Nephron (organoid): ENCODE results near the gene SLC38A5.

Experiments used
- H3K27ac Mint-ChIP-seq, 3 experiments: 2 replicates each; pipeline ENCODE4 v1.8.0; 2020; ENCODE audit warnings: mixed read lengths in 3 of 3, mild to moderate bottlenecking in 2 of 3, moderate library complexity in 1 of 3
- H3K27me3 Mint-ChIP-seq: 2 replicates; pipeline ENCODE4 v1.8.0; 2021; ENCODE audit warnings: low read depth, mild to moderate bottlenecking, moderate library complexity, mixed read lengths
- H3K36me3 Mint-ChIP-seq: 2 replicates; pipeline ENCODE4 v1.8.0; 2020; ENCODE audit warnings: low read depth, mixed read lengths
- H3K4me1 Mint-ChIP-seq: 2 replicates; pipeline ENCODE4 v1.8.0; 2020; ENCODE audit warnings: mixed read lengths
- H3K4me3 Mint-ChIP-seq, 3 experiments: 2 replicates each; pipeline ENCODE4 v1.8.0; 2020; ENCODE audit warnings: mild to moderate bottlenecking in 3 of 3, mixed read lengths in 3 of 3, moderate library complexity in 2 of 3
- H3K9me3 Mint-ChIP-seq: 2 replicates; pipeline ENCODE4 v1.8.0; 2020; ENCODE audit warnings: mixed read lengths
- TF ChIP-seq, protein P1 (sequence below), 3 experiments: fragments of 200-600 bp; sonication (generic); IDR thresholded peaks; one replicate each; pipeline ENCODE4 v1.5.0; 2021; ENCODE audit warnings: antibody characterized with exemption in 3 of 3; ENCODE audit not compliant: unreplicated experiment in 3 of 3

The SLC38A5 gene

GRCh38 chrX:48489296-48489695 lies 19.2 kb upstream of the SLC38A5 start:
- Mint-ChIP-seq H3K4me3 (no peak overlapping the region), H3K36me3 (peaks cover 5% of the 10 kb centered on the region), H3K9me3 (no peaks in the 10 kb centered on the region), H3K27me3 (peaks cover 7% of the 10 kb centered on the region), H3K27ac (no peak overlapping the region), H3K4me1 (no peaks in the 10 kb centered on the region)
- TF ChIP-seq, protein P1, sequence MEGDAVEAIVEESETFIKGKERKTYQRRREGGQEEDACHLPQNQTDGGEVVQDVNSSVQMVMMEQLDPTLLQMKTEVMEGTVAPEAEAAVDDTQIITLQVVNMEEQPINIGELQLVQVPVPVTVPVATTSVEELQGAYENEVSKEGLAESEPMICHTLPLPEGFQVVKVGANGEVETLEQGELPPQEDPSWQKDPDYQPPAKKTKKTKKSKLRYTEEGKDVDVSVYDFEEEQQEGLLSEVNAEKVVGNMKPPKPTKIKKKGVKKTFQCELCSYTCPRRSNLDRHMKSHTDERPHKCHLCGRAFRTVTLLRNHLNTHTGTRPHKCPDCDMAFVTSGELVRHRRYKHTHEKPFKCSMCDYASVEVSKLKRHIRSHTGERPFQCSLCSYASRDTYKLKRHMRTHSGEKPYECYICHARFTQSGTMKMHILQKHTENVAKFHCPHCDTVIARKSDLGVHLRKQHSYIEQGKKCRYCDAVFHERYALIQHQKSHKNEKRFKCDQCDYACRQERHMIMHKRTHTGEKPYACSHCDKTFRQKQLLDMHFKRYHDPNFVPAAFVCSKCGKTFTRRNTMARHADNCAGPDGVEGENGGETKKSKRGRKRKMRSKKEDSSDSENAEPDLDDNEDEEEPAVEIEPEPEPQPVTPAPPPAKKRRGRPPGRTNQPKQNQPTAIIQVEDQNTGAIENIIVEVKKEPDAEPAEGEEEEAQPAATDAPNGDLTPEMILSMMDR (IDR thresholded peaks at IDR 0.05; ENCODE audit: unreplicated experiment in 3 of 3): no peak

- Mint-ChIP-seq H3K27ac (no peak overlapping the region), H3K4me3 (no peak overlapping the region), H3K9me3 (no peaks in the 10 kb centered on the region)
Measured at GRCh38 chrX:48488034-48488433, 18.0 kb upstream of the SLC38A5 start.

GRCh38 chrX:48487362-48487798 lies 17.3 kb upstream of the SLC38A5 start:
- H3K4me1 Mint-ChIP-seq: no peaks in the 10 kb centered on the region
- H3K9me3 Mint-ChIP-seq: no peaks in the 10 kb centered on the region
- TF ChIP-seq, protein P1 (IDR thresholded peaks at IDR 0.05; ENCODE audit: unreplicated experiment in 3 of 3): no peak
- H3K36me3 Mint-ChIP-seq: peaks cover 5% of the 10 kb centered on the region
- H3K4me3 Mint-ChIP-seq: no peak overlapping the region
- H3K27ac Mint-ChIP-seq: no peak overlapping the region
- H3K27me3 Mint-ChIP-seq: peaks cover 7% of the 10 kb centered on the region

More at GRCh38 chrX:48488034-48488433, 18.0 kb upstream of the SLC38A5 start:
- peaks cover 7% of the 10 kb centered on the region for H3K27me3 Mint-ChIP-seq
- TF ChIP-seq, protein P1 (IDR thresholded peaks at IDR 0.05; ENCODE audit: unreplicated experiment in 3 of 3): no peak
- H3K36me3 Mint-ChIP-seq: peaks cover 5% of the 10 kb centered on the region
- no peaks in the 10 kb centered on the region for H3K4me1 Mint-ChIP-seq

GRCh38 chrX:48482526-48482925 lies 12.5 kb upstream of the SLC38A5 start:
- Mint-ChIP-seq H3K4me1 (no peaks in the 10 kb centered on the region), H3K27me3 (peaks cover 3% of the 10 kb centered on the region), H3K9me3 (no peaks in the 10 kb centered on the region), H3K4me3 (no peak overlapping the region), H3K36me3 (peaks cover 19% of the 10 kb centered on the region), H3K27ac (no peak overlapping the region)
- TF ChIP-seq, protein P1 (IDR thresholded peaks at IDR 0.05; ENCODE audit: unreplicated experiment in 3 of 3): no peak

DNA sequence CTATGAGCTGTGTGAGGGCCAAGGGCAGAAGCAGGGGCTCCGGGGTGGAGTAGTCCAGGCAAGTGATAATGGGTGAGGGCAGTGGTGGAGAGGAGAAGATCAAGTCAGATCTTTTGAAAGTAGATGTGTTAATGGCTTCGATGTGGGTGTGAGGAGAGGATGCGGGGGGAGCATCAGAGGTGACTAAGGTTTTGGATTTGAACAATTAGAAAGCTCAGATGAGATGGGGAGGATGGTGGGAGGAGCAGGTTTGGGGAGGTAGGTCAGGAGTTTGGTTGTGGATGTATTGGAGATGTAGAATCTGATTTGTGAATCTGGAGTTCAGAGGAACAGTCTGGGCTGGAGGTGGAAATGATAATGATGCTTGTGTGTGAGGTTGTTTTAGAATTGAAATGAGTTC lies 10.5 kb upstream of the SLC38A5 start:
- TF ChIP-seq, protein P1 (IDR thresholded peaks at IDR 0.05; ENCODE audit: unreplicated experiment in 3 of 3): no peak
- H3K9me3 Mint-ChIP-seq: peaks cover 4% of the 10 kb centered on the region
- H3K27me3 Mint-ChIP-seq: peaks cover 3% of the 10 kb centered on the region
- H3K36me3 Mint-ChIP-seq: peaks cover 14% of the 10 kb centered on the region
- no peak overlapping the region for H3K4me3 Mint-ChIP-seq
- no peak overlapping the region for H3K27ac Mint-ChIP-seq
- peaks cover 10% of the 10 kb centered on the region for H3K4me1 Mint-ChIP-seq

- H3K36me3 Mint-ChIP-seq: peaks cover 14% of the 10 kb centered on the region
- peaks cover 3% of the 10 kb centered on the region for H3K27me3 Mint-ChIP-seq
- H3K27ac Mint-ChIP-seq: no peak overlapping the region
- no peak overlapping the region for H3K4me3 Mint-ChIP-seq
- peaks cover 10% of the 10 kb centered on the region for H3K4me1 Mint-ChIP-seq
- TF ChIP-seq, protein P1 (IDR thresholded peaks at IDR 0.05; ENCODE audit: unreplicated experiment in 3 of 3): no peak
- H3K9me3 Mint-ChIP-seq: peaks cover 4% of the 10 kb centered on the region
Measured at GRCh38 chrX:48480142-48480541, 10.1 kb upstream of the SLC38A5 start.
